ENCODE data around the gene PRICKLE1. TPM values are rescaled to one million over a fixed set of nuclear protein-coding genes. Genes with fewer than 3 reads are reported as not detected.

The PRICKLE1 gene
- polyA plus RNA-seq, 1 donor (not counting 4 experiments of a cell fraction or from before 2014, with no cell fraction given): 3.5 TPM

DNA sequence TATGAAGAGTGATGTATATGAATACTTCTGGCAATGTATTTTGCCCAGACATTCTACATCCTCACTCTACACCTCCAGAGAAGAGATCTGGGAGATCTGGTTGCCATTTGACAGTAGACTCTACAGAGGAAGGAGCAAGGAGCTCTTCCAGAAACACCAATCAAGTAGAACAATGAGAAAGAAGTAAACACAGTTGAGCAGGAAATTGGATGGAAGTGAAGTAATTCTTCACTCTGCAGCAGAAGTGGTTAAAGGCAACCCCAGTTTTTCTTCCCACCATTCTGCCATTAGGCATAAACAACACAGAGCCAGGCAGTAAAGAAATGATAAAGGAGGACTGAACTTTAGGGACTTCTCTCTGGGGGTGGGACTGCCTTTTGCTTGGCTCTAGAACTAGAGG, 48.5 kb upstream of the PRICKLE1 start:
- Histone ChIP-seq H4K20me1 (ENCODE audit: control insufficient read depth, extremely low read depth, insufficient read depth, low read length) (no peaks in the 10 kb centered on the region), H3K9me3 (ENCODE audit: control insufficient read depth, low read depth, low read length) (no peaks in the 10 kb centered on the region), H3K27me3 (ENCODE audit: control insufficient read depth, extremely low read depth, insufficient read depth, low read length) (no peaks in the 10 kb centered on the region), H3K27ac (ENCODE audit: control insufficient read depth, insufficient read depth, low read length) (no peak overlapping the region), H2AFZ (ENCODE audit: control insufficient read depth, low read length) (no peak overlapping the region), H3K4me2 (ENCODE audit: control insufficient read depth, extremely low read depth, insufficient read depth, low read depth, low read length) (no peak overlapping the region), H3K4me3 (ENCODE audit: control insufficient read depth in 2 of 3, extremely low read depth in 1 of 3, insufficient read depth in 2 of 3, low read depth in 1 of 3, low read length in 3 of 3) (no peak overlapping the region), H3K4me1 (ENCODE audit: control insufficient read depth, extremely low read depth, insufficient read depth, low read length) (no peaks in the 10 kb centered on the region), H3K9ac (ENCODE audit: control insufficient read depth, extremely low read depth, insufficient read depth, low read length) (no peak overlapping the region), H3K36me3 (ENCODE audit: control insufficient read depth in 2 of 2, extremely low read depth in 1 of 2, insufficient read depth in 2 of 2, low read length in 2 of 2) (no peaks in the 10 kb centered on the region), H3K9me1 (ENCODE audit: control insufficient read depth, extremely low read depth, insufficient read depth, low read length) (no peaks in the 10 kb centered on the region), H3K79me2 (ENCODE audit: control insufficient read depth, insufficient read depth, low read length) (no peaks in the 10 kb centered on the region)
- dilution Hi-C loops (cut with MboI; ENCODE audit: extremely low pct_ligation_motif_present, low sequenced_read_pairs): no loop called here
- FAIRE-seq (no peak), DNase-seq (ENCODE audit: low read depth, low spot score) (no peak)
- TF ChIP-seq CTCF (optimal IDR thresholded peaks at IDR 0.05 in 1 of 3, IDR thresholded peaks at IDR 0.05 in 1 of 3, conservative IDR thresholded peaks at IDR 0.05 in 1 of 3; ENCODE audit: extremely low read depth in 1 of 3, insufficient read depth in 2 of 3, low read length in 3 of 3): no peak
- no peak for TF ChIP-seq EZH2 (IDR thresholded peaks at IDR 0.05; ENCODE audit: low read length)

- Histone ChIP-seq H3K9ac (ENCODE audit: control insufficient read depth, extremely low read depth, insufficient read depth, low read length) (no peak overlapping the region), H3K27ac (ENCODE audit: control insufficient read depth, insufficient read depth, low read length) (no peak overlapping the region), H3K4me1 (ENCODE audit: control insufficient read depth, extremely low read depth, insufficient read depth, low read length) (no peaks in the 10 kb centered on the region), H3K4me2 (ENCODE audit: control insufficient read depth, extremely low read depth, insufficient read depth, low read depth, low read length) (no peak overlapping the region), H3K9me3 (ENCODE audit: control insufficient read depth, low read depth, low read length) (no peaks in the 10 kb centered on the region), H3K4me3 (ENCODE audit: control insufficient read depth in 2 of 3, extremely low read depth in 1 of 3, insufficient read depth in 2 of 3, low read depth in 1 of 3, low read length in 3 of 3) (no peak overlapping the region), H3K79me2 (ENCODE audit: control insufficient read depth, insufficient read depth, low read length) (no peaks in the 10 kb centered on the region), H3K36me3 (ENCODE audit: control insufficient read depth in 2 of 2, extremely low read depth in 1 of 2, insufficient read depth in 2 of 2, low read length in 2 of 2) (no peaks in the 10 kb centered on the region), H2AFZ (ENCODE audit: control insufficient read depth, low read length) (no peak overlapping the region), H4K20me1 (ENCODE audit: control insufficient read depth, extremely low read depth, insufficient read depth, low read length) (no peaks in the 10 kb centered on the region), H3K9me1 (ENCODE audit: control insufficient read depth, extremely low read depth, insufficient read depth, low read length) (no peaks in the 10 kb centered on the region), H3K27me3 (ENCODE audit: control insufficient read depth, extremely low read depth, insufficient read depth, low read length) (no peaks in the 10 kb centered on the region)
- TF ChIP-seq CTCF (optimal IDR thresholded peaks at IDR 0.05 in 1 of 3, IDR thresholded peaks at IDR 0.05 in 1 of 3, conservative IDR thresholded peaks at IDR 0.05 in 1 of 3; ENCODE audit: extremely low read depth in 1 of 3, insufficient read depth in 2 of 3, low read length in 3 of 3): no peak
- no peak for TF ChIP-seq EZH2 (IDR thresholded peaks at IDR 0.05; ENCODE audit: low read length)
- no peak for FAIRE-seq
- no peak for DNase-seq (ENCODE audit: low read depth, low spot score)
- dilution Hi-C loops (cut with MboI; ENCODE audit: extremely low pct_ligation_motif_present, low sequenced_read_pairs): no loop called here
Measured at GRCh38 chr12:42636993-42637392, 47.4 kb upstream of the PRICKLE1 start.
